ENCODE data around the gene FBXL16.
A peak's percentile ranks its signal among the peaks of the same experiment; 100 is the strongest.

The FBXL16 gene

GRCh38 chr16:686459-687260, 18.9 kb downstream of the FBXL16 start:
- no CpG with 5 or more reads among the region's 51 CpGs for WGBS (ENCODE audit: extremely low coverage, insufficient coverage, insufficient read length)

GRCh38 chr16:685967-686366, 19.6 kb downstream of the FBXL16 start:
- peaks cover 26 to 34% of the 10 kb centered on the region in 2 experiments for H3K4me1 ChIP-seq (ENCODE audit: control insufficient read depth in 1 of 2, insufficient read depth in 2 of 2, low read length in 2 of 2)
- WGBS (ENCODE audit: extremely low coverage, insufficient coverage, insufficient read length) = no CpG with 5 or more reads among the region's 10 CpGs
- DNase-seq = no peak
- no peak overlapping the region for H2BK5ac ChIP-seq (ENCODE audit: low read depth, low read length, poor library complexity)
- no peak overlapping the region for H3K4me2 ChIP-seq (ENCODE audit: low read length)
- H2AFZ ChIP-seq (ENCODE audit: insufficient read depth, low read length, poor library complexity) = no peak overlapping the region
- H3K4ac ChIP-seq (ENCODE audit: low read depth, low read length) = no peak overlapping the region
- no peak overlapping the region for H4K8ac ChIP-seq (ENCODE audit: low read depth, low read length)
- no peak overlapping the region for H3K27ac ChIP-seq (ENCODE audit: low read depth, low read length)
- H3K9me3 ChIP-seq (ENCODE audit: insufficient read depth, low read depth, low read length) = peaks cover 6% of the 10 kb centered on the region
- H2BK120ac ChIP-seq (ENCODE audit: insufficient read depth, low read length, poor library complexity) = no peak overlapping the region
- no peak overlapping the region for H3K14ac ChIP-seq (ENCODE audit: low read length)
- no peak overlapping the region for H4K91ac ChIP-seq (ENCODE audit: low read depth, low read length)
- no peak overlapping the region for H3K4me3 ChIP-seq (ENCODE audit: low read depth, low read length)
- peaks cover 54% of the 10 kb centered on the region in 2 experiments for H3K36me3 ChIP-seq (ENCODE audit: control insufficient read depth in 1 of 2, insufficient read depth in 2 of 2, low read length in 2 of 2)
- no peak overlapping the region for H2BK12ac ChIP-seq (ENCODE audit: low read length)
- H3K23ac ChIP-seq (ENCODE audit: low read length) = no peak overlapping the region
- H3K27me3 ChIP-seq (ENCODE audit: insufficient read depth, low read length) = no peaks in the 10 kb centered on the region
- peaks cover 11% of the 10 kb centered on the region for H3K79me1 ChIP-seq (ENCODE audit: low read length)
- H4K12ac ChIP-seq (ENCODE audit: low read depth, low read length) = no peak overlapping the region
- peaks cover 14% of the 10 kb centered on the region for H3K79me2 ChIP-seq (ENCODE audit: control insufficient read depth, insufficient read depth, low read length, poor library complexity)
- H3K9ac ChIP-seq (ENCODE audit: low read length) = no peak overlapping the region
- no peak overlapping the region for H2AK5ac ChIP-seq (ENCODE audit: low read length)
- no peak overlapping the region for H3K18ac ChIP-seq (ENCODE audit: low read length)

More at GRCh38 chr16:686459-687260, 18.9 kb downstream of the FBXL16 start:
- H3K14ac ChIP-seq (ENCODE audit: low read length) = no peak overlapping the region
- no peaks in the 10 kb centered on the region for H3K27me3 ChIP-seq (ENCODE audit: insufficient read depth, low read length)
- H4K8ac ChIP-seq (ENCODE audit: low read depth, low read length) = no peak overlapping the region
- H4K91ac ChIP-seq (ENCODE audit: low read depth, low read length) = no peak overlapping the region
- H3K4me3 ChIP-seq (ENCODE audit: low read depth, low read length) = no peak overlapping the region
- H2BK12ac ChIP-seq (ENCODE audit: low read length) = no peak overlapping the region
- peaks cover 22 to 29% of the 10 kb centered on the region in 2 experiments for H3K4me1 ChIP-seq (ENCODE audit: control insufficient read depth in 1 of 2, insufficient read depth in 2 of 2, low read length in 2 of 2)
- peaks cover 9% of the 10 kb centered on the region for H3K79me2 ChIP-seq (ENCODE audit: control insufficient read depth, insufficient read depth, low read length, poor library complexity)
- no peak overlapping the region for H3K4ac ChIP-seq (ENCODE audit: low read depth, low read length)
- peaks cover 48% of the 10 kb centered on the region in 2 experiments for H3K36me3 ChIP-seq (ENCODE audit: control insufficient read depth in 1 of 2, insufficient read depth in 2 of 2, low read length in 2 of 2)
- no peak overlapping the region for H3K23ac ChIP-seq (ENCODE audit: low read length)
- H3K18ac ChIP-seq (ENCODE audit: low read length) = no peak overlapping the region
- no peak overlapping the region for H2AFZ ChIP-seq (ENCODE audit: insufficient read depth, low read length, poor library complexity)
- no peak for DNase-seq
- no peak overlapping the region for H2BK5ac ChIP-seq (ENCODE audit: low read depth, low read length, poor library complexity)
- H3K79me1 ChIP-seq (ENCODE audit: low read length) = peaks cover 11% of the 10 kb centered on the region
- H4K12ac ChIP-seq (ENCODE audit: low read depth, low read length) = no peak overlapping the region
- H3K27ac ChIP-seq (ENCODE audit: low read depth, low read length) = no peak overlapping the region
- H3K9ac ChIP-seq (ENCODE audit: low read length) = no peak overlapping the region
- peaks cover 6% of the 10 kb centered on the region for H3K9me3 ChIP-seq (ENCODE audit: insufficient read depth, low read depth, low read length)
- no peak overlapping the region for H2AK5ac ChIP-seq (ENCODE audit: low read length)
- H3K4me2 ChIP-seq (ENCODE audit: low read length) = no peak overlapping the region
- no peak overlapping the region for H2BK120ac ChIP-seq (ENCODE audit: insufficient read depth, low read length, poor library complexity)

- Histone ChIP-seq H3K9ac (ENCODE audit: low read length) (no peak overlapping the region), H3K36me3 (ENCODE audit: control insufficient read depth in 1 of 2, insufficient read depth in 2 of 2, low read length in 2 of 2) (peaks cover 54 to 57% of the 10 kb centered on the region in 2 experiments), H3K14ac (ENCODE audit: low read length) (no peak overlapping the region)
Measured at GRCh38 chr16:684961-685696, 20.5 kb downstream of the FBXL16 start.

GRCh38 chr16:684071-684794, 21.4 kb downstream of the FBXL16 start, which contains the start of gene JMJD8:
JMJD8 (minus strand) TSS chr16:684334; CDS start chr16:684319, 15 bp downstream.
- Histone ChIP-seq H2AK5ac (ENCODE audit: low read length) (peak within 1 kb of the TSS; percentile 97), H3K4me3 (ENCODE audit: low read depth, low read length) (peak within 1 kb of the TSS; percentile 98), H2AFZ (ENCODE audit: insufficient read depth, low read length, poor library complexity) (peak within 1 kb of the TSS; percentile 70), H4K8ac (ENCODE audit: low read depth, low read length) (peak within 1 kb of the TSS; percentile 92), H3K79me2 (ENCODE audit: control insufficient read depth, insufficient read depth, low read length, poor library complexity) (peaks cover 21% of the 10 kb centered on the region), H4K91ac (ENCODE audit: low read depth, low read length) (peak within 1 kb of the TSS; percentile 92), H2BK5ac (ENCODE audit: low read depth, low read length, poor library complexity) (peak within 1 kb of the TSS; percentile 47), H2BK12ac (ENCODE audit: low read length) (no peak within 1 kb of the TSS), H2BK120ac (ENCODE audit: insufficient read depth, low read length, poor library complexity) (peak within 1 kb of the TSS; percentile 55), H4K12ac (ENCODE audit: low read depth, low read length) (peak within 1 kb of the TSS; percentile 81), H3K14ac (ENCODE audit: low read length) (peak within 1 kb of the TSS; percentile 97), H3K36me3 (ENCODE audit: control insufficient read depth in 1 of 2, insufficient read depth in 2 of 2, low read length in 2 of 2) (peaks cover 54 to 57% of the 10 kb centered on the region in 2 experiments), H3K79me1 (ENCODE audit: low read length) (peaks cover 14% of the 10 kb centered on the region), H3K9me3 (ENCODE audit: insufficient read depth, low read depth, low read length) (peaks cover 6% of the 10 kb centered on the region), H3K4ac (ENCODE audit: low read depth, low read length) (peak within 1 kb of the TSS; percentile 18), H3K27me3 (ENCODE audit: insufficient read depth, low read length) (no peaks in the 10 kb centered on the region), H3K27ac (ENCODE audit: low read depth, low read length) (peak within 1 kb of the TSS; percentile 59), H3K9ac (ENCODE audit: low read length) (peak within 1 kb of the TSS; percentile 81), H3K23ac (ENCODE audit: low read length) (no peak within 1 kb of the TSS), H3K4me1 (ENCODE audit: control insufficient read depth in 1 of 2, insufficient read depth in 2 of 2, low read length in 2 of 2) (peaks cover 24 to 32% of the 10 kb centered on the region in 2 experiments), H3K18ac (ENCODE audit: low read length) (peak within 1 kb of the TSS; percentile 60), H3K4me2 (ENCODE audit: low read length) (peak within 1 kb of the TSS; percentile 90)
- WGBS (ENCODE audit: extremely low coverage, insufficient coverage, insufficient read length) = no CpG with 5 or more reads among the region's 91 CpGs
- peak; percentile 94 to 95 for DNase-seq

More at GRCh38 chr16:684961-685696, 20.5 kb downstream of the FBXL16 start:
- Histone ChIP-seq H3K4me1 (ENCODE audit: control insufficient read depth in 1 of 2, insufficient read depth in 2 of 2, low read length in 2 of 2) (peaks cover 28 to 34% of the 10 kb centered on the region in 2 experiments), H4K91ac (ENCODE audit: low read depth, low read length) (no peak overlapping the region), H3K18ac (ENCODE audit: low read length) (no peak overlapping the region), H3K4ac (ENCODE audit: low read depth, low read length) (no peak overlapping the region), H2AK5ac (ENCODE audit: low read length) (no peak overlapping the region), H3K79me1 (ENCODE audit: low read length) (peaks cover 14% of the 10 kb centered on the region), H3K23ac (ENCODE audit: low read length) (no peak overlapping the region), H2BK120ac (ENCODE audit: insufficient read depth, low read length, poor library complexity) (no peak overlapping the region), H3K27me3 (ENCODE audit: insufficient read depth, low read length) (no peaks in the 10 kb centered on the region), H2AFZ (ENCODE audit: insufficient read depth, low read length, poor library complexity) (no peak overlapping the region), H4K8ac (ENCODE audit: low read depth, low read length) (peak overlapping the region; percentile 24), H3K4me3 (ENCODE audit: low read depth, low read length) (peak overlapping the region; percentile 10), H3K79me2 (ENCODE audit: control insufficient read depth, insufficient read depth, low read length, poor library complexity) (peaks cover 20% of the 10 kb centered on the region), H3K4me2 (ENCODE audit: low read length) (no peak overlapping the region), H3K9me3 (ENCODE audit: insufficient read depth, low read depth, low read length) (peaks cover 6% of the 10 kb centered on the region), H2BK12ac (ENCODE audit: low read length) (no peak overlapping the region), H3K27ac (ENCODE audit: low read depth, low read length) (no peak overlapping the region), H2BK5ac (ENCODE audit: low read depth, low read length, poor library complexity) (no peak overlapping the region), H4K12ac (ENCODE audit: low read depth, low read length) (no peak overlapping the region)
- DNase-seq = no peak
- no CpG with 5 or more reads among the region's 61 CpGs for WGBS (ENCODE audit: extremely low coverage, insufficient coverage, insufficient read length)
